Diencephalon (tissue), 1 donor: ENCODE measurements around the gene CUEDC2. TPM values are rescaled to one million over a fixed set of nuclear protein-coding genes. Genes with fewer than 3 reads are reported as not detected.

Source experiments
- small RNA-seq: library from RNA; depleted of rRNA; stranded (forward); fragments of <200 nt; gene quantifications from one replicate; pipeline ENCODE3, GENCODE V24; 2014
- total RNA-seq: library from RNA; depleted of rRNA; stranded (reverse); fragments of >200 nt; gene quantifications from one replicate; pipeline ENCODE4 v1.2.3, GENCODE V29; 2014

Gene CUEDC2, protein sequence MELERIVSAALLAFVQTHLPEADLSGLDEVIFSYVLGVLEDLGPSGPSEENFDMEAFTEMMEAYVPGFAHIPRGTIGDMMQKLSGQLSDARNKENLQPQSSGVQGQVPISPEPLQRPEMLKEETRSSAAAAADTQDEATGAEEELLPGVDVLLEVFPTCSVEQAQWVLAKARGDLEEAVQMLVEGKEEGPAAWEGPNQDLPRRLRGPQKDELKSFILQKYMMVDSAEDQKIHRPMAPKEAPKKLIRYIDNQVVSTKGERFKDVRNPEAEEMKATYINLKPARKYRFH
- 53.7 TPM for total RNA-seq

DNA sequence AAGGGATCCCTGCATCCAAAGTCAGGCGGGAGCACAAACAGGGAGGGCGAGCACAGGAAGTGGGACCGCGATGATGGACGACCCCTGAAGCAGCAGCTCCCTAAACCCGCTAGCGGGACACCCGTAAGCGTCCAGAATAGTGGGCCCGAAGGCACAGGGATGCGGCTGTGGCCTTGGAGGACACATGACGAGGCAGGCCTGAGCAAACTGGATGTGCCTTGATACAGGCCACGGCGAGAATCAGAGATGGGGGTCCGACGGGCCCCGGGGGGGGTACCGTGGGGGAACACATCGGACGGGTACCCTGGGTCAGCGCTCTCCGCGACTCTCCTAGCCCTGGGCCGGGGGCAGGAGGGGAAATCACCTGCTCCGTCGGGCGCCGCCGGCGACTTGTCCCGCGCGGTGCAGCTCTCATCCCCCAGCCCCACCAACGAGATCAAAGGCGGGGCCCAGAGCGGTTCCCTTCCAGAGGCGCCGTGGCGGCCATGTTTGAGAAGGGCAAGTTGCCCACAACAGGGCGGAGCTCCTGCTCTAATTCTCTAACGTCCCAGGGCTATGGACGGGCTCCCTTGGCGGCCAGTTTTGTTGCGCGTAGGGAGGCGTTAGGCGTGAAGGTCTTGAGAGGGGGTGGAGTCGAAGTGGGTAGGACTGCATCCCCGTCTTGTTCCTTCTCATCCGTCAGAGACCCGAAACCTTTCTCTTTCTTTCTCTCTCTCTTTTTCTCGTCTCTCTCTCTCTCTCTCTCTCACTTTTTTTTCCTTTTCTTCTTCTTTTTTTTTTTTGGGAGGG lies at the start of gene CUEDC2:
Gene CUEDC2, minus strand, starts transcription at position 413 of the 789 bp plus-strand sequence. CDS start 7,386 bp downstream, outside the sequence.

DNA sequence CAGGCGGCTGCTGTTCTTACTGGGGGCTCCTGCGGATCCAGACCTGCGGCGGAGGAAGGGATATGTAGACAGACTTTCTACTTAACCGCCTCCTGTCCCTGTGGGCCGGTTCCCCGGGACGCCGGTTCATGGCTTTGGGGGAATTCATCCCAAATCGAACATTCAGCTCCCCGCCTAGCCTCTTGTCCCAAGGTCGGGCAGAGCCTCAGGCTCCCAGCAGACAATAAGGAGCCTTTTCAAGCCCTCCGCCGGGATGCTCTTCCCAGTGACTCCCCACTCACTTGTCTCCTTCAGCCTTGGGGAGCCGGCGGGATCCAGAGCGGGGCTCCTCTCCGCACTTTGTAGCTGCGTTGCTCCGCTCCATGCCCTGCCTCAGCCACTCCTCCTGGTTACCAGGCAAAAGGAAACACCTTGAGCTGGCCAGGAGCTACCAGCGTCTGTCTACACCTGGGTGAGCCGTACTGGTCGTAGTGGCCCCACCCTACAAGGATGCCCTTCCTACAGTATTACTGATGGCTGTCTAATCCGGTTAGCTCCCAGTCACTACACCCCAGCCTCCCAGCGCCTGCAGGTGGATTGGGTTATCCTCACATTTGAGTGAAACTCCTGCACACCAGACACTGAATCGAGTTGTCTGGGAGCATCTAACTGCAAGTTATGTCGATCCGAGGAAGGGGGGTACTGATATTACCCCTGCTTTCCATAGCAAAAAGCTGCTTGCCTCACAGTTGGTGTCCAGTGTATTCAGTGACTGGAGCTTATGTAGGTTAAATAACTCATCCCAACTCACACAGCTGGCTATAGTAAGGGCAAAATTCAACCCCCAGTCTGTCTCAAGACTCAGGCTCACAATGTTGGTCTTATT lies 19.0 kb upstream of the CUEDC2 start, which contains the start of gene C10orf95:
Gene C10orf95, minus strand, starts transcription at position 439 of the 865 bp plus-strand sequence. CDS start 450 bp downstream, outside the sequence.

DNA sequence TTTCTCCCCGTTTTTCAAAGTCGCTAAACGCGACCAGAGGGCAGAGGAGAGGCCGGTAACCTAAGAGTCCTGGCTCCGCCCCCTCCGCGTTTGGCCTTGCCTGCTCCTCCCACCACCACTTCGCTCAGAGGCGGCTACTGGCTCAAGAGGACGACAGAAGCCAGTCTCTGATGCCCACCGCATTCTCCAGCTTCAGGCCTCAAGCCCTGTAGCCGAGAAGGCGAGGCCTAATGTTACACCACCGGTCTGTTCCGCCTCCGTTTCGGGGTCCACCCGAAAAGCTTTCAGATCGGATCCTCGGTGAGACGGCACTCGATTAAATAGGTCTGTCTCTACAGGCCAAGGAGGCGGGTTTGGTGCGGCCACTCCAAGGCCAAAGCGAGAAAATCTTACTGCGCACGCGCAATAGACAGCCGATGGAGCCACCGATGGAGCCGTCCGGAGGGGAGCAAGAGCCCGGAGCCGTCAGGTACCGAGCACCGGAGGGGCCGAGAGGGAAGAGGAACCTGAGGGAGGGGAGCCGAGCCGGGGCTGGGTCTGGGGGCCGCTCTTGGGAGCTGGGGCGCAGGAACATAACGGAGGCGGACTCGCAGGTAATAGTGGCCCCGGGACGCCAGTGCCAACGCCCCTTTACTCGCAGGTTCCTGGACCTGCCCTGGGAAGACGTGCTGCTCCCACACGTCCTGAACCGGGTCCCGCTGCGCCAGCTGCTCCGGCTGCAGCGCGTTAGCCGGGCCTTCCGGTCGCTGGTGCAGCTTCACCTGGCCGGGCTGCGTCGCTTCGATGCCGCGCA lies 11.5 kb downstream of the CUEDC2 start, which contains the start of gene FBXL15:
Gene FBXL15, plus strand, starts transcription at position 123 of the 793 bp plus-strand sequence. Its CDS starts 294 bp downstream, at position 417.

DNA sequence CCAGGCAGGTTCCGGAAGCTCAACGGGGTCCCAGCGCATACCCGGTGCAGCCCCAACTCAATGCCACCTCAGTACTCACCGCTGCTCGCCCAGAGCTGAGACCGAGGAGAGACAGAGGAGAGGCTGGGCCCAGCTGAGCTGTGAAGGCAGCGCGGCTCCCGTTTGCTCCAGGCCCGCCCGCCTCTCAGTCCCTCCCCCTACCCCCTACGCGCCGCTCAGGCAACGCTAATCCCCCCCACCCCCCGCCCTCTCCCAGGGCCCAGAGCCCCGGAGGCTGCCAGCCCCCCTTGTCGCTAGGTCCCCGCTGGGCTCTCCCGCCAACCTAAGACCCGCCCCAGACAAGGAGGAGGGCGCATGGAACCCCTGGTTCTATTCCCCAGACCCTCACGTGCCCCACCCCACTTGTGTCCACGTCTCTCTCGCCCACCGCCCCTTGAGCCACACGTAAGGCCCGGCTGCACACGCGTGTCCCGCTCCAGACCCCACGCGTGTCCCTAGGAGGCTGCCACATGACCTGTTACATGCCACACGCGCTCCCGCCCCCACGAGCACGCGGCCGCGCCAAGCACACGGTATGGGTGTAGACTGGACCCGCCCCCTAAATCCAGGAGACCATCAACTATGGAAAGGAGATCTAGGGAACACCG lies 13.6 kb downstream of the CUEDC2 start, which contains the start of gene PSD:
Gene PSD, minus strand, starts transcription at position 164 of the 647 bp plus-strand sequence. CDS start 1,747 bp downstream, outside the sequence.

DNA sequence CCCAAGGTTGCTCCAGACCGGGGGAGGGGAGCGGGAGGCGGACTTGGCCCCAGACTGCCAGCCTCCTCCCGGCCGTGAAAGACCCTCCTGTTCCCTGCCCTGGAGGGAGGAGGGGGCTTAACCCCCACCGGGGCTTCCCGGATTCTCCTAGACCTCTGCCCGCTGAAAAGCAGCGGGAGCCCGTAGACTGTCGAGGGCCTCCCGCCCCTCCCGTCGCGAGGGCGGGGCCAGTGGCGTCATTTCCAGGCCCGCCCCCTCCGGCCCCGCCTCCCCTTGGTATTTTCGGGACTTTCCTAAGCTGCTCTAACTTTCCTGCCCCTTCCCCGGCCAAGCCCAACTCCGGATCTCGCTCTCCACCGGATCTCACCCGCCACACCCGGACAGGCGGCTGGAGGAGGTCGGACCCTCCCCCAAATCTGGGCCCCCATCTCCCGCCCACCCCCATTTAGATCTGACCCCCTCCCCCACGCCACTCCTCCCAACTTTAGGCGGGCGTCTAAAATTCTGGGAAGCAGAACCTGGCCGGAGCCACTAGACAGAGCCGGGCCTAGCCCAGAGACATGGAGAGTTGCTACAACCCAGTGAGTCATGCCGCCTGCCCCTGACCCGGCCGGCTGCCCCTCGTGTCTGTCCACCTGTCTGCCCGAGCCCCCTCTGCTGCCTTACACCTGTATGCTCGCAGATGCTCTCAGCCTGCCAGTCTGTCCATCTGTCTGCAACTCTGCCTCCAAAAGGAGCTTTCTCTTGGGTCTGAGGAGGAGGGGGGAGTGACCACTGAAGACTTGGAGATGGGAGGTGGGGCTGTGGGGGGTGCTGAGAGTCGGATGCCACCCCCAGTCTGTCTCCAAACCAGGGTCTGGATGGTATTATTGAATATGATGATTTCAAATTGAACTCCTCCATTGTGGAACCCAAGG lies 36.7 kb downstream of the CUEDC2 start, which contains the start of gene NFKB2:
Gene NFKB2, plus strand, starts transcription at position 306 of the 917 bp plus-strand sequence. Its CDS starts 255 bp downstream, at position 561.

Small RNA genes lying within 50 kb of the gene (small RNA-seq; reads per million reads assigned to genes)
- gene MIR146B: 417 reads per million, percentile 98 among the genes with 10 or more reads in this experiment

Other genes starting within 250 kb of the CUEDC2 start
- 0.92 TPM for gene ELOVL3, start 206.3 kb downstream of the CUEDC2 start, total RNA-seq
- gene PITX3, start 191.1 kb downstream of the CUEDC2 start, total RNA-seq: 0.69 TPM
- gene GBF1, start 187.0 kb downstream of the CUEDC2 start, total RNA-seq: 31.8 TPM
- 1.6 TPM for gene NFKB2, start 36.9 kb downstream of the CUEDC2 start, total RNA-seq
- 108 TPM for gene PSD, start 13.8 kb downstream of the CUEDC2 start, total RNA-seq
- gene FBXL15, start 11.7 kb downstream of the CUEDC2 start, total RNA-seq: 19.4 TPM
- 0.69 TPM for gene C10orf95, start 19.0 kb upstream of the CUEDC2 start, total RNA-seq
- gene ACTR1A, start 70.1 kb upstream of the CUEDC2 start, total RNA-seq: 183 TPM
- 4.8 TPM for gene SUFU, start 71.4 kb upstream of the CUEDC2 start, total RNA-seq
- 50.1 TPM for gene TRIM8, start 211.9 kb upstream of the CUEDC2 start, total RNA-seq